HEK293T (cell line): ENCODE results near the gene IL21R.

Source experiments
- CTCF ChIA-PET: fragments of 350-600 bp; formaldehyde crosslinking; extraction: SDS; loops from one replicate; lab custom pipeline; 2021; ENCODE audit warnings: antibody characterized with exemption, inconsistent platforms; lab: Yijun Ruan, JAX
- POLR2A ChIA-PET: fragments of 350-600 bp; formaldehyde crosslinking; extraction: SDS; loops from one replicate; lab custom pipeline; 2020; ENCODE audit warnings: antibody characterized with exemption, inconsistent platforms; lab: Yijun Ruan, JAX
- DNase-seq: peaks from one replicate; pipeline ENCODE4 v3.0.0; 2012; ENCODE audit warnings: mixed read lengths; ENCODE audit errors: extremely low spot score
- ARNT ChIP-seq: fragments of 450-650 bp; IDR thresholded peaks from 2 replicates; pipeline ENCODE4 v1.6.1; 2017; ENCODE audit warnings: mild to moderate bottlenecking
- BHLHE40 ChIP-seq: fragments of 450-650 bp; IDR thresholded peaks from 2 replicates; pipeline ENCODE4 v1.6.1; 2016; ENCODE audit warnings: mild to moderate bottlenecking, moderate library complexity, borderline replicate concordance
- CTBP1 ChIP-seq: fragments of 450-650 bp; IDR thresholded peaks from 2 replicates; pipeline ENCODE4 v1.6.1; 2016; ENCODE audit warnings: borderline replicate concordance
- ELF4 ChIP-seq: fragments of 450-650 bp; IDR thresholded peaks from 2 replicates; pipeline ENCODE4 v1.6.1; 2017; ENCODE audit warnings: antibody characterized with exemption
- FOXA1 ChIP-seq: fragments of 450-650 bp; IDR thresholded peaks from 2 replicates; pipeline ENCODE4 v1.6.1; 2016; ENCODE audit warnings: mild to moderate bottlenecking
- FOXK2 ChIP-seq: fragments of 450-650 bp; IDR thresholded peaks from 2 replicates; pipeline ENCODE4 v1.6.1; 2016; ENCODE audit warnings: mild to moderate bottlenecking
- FOXM1 ChIP-seq: fragments of 450-650 bp; IDR thresholded peaks from 2 replicates; pipeline ENCODE4 v1.6.1; 2017; ENCODE audit warnings: mild to moderate bottlenecking, borderline replicate concordance
- HDGF ChIP-seq: fragments of 450-650 bp; IDR thresholded peaks from 2 replicates; pipeline ENCODE4 v1.6.1; 2017; ENCODE audit warnings: antibody characterized with exemption, borderline replicate concordance
- L3MBTL2 ChIP-seq: fragments of 450-650 bp; conservative IDR thresholded peaks from 2 replicates; pipeline ENCODE4 v1.6.1; 2016; ENCODE audit warnings: mild to moderate bottlenecking
- LEF1 ChIP-seq: fragments of 450-650 bp; IDR thresholded peaks from 2 replicates; pipeline ENCODE4 v1.6.1; 2017; ENCODE audit warnings: mild to moderate bottlenecking, borderline replicate concordance
- NFRKB ChIP-seq: fragments of 450-650 bp; IDR thresholded peaks from 2 replicates; pipeline ENCODE4 v1.6.1; 2016; ENCODE audit warnings: mild to moderate bottlenecking, moderate library complexity
- SP1 ChIP-seq: fragments of 450-650 bp; IDR thresholded peaks from 2 replicates; pipeline ENCODE4 v1.6.1; 2017
- SUZ12 ChIP-seq: fragments of 450-650 bp; IDR thresholded peaks from 2 replicates; pipeline ENCODE4 v1.6.1; 2016; ENCODE audit warnings: mild to moderate bottlenecking
- TARDBP ChIP-seq: fragments of 450-650 bp; IDR thresholded peaks from 2 replicates; pipeline ENCODE4 v1.6.1; 2016
- ZNF384 ChIP-seq: fragments of 450-650 bp; IDR thresholded peaks from 2 replicates; pipeline ENCODE4 v1.6.1; 2016
- TF ChIP-seq, protein P1 (sequence below): fragments of 450-650 bp; IDR thresholded peaks from 2 replicates; pipeline ENCODE4 v1.6.1; 2016

Gene IL21R

DNA sequence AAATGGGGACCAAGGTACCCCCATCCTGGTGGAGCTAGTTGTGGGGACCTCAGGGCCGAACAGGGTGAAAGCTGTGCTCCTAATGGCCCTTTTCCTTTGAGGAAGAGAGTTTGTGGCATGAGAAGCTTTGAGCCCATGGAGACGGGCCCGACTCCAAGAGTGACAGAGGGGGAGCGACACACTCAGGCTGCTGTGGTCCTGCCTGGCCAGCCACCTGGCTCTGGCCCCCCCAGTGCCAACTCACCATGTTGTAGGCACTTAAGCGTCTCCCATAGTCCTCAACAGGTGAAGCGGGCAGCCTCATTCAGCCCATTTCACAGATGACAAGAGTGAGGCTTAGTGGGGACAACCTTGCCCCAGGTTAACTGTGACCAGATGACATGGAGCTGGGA, 1.6 kb downstream of the IL21R start:
- TF ChIP-seq NFRKB, result no peak
- TF ChIP-seq TARDBP, result no peak
- no peak for TF ChIP-seq LEF1
- TF ChIP-seq HDGF, result no peak
- TF ChIP-seq SP1, result no peak
- TF ChIP-seq FOXK2, result no peak
- TF ChIP-seq, protein P1, sequence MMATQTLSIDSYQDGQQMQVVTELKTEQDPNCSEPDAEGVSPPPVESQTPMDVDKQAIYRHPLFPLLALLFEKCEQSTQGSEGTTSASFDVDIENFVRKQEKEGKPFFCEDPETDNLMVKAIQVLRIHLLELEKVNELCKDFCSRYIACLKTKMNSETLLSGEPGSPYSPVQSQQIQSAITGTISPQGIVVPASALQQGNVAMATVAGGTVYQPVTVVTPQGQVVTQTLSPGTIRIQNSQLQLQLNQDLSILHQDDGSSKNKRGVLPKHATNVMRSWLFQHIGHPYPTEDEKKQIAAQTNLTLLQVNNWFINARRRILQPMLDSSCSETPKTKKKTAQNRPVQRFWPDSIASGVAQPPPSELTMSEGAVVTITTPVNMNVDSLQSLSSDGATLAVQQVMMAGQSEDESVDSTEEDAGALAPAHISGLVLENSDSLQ, result no peak
- TF ChIP-seq FOXA1, result no peak
- no peak for TF ChIP-seq ARNT
- no peak for TF ChIP-seq ZNF384
- no peak for TF ChIP-seq FOXM1
- TF ChIP-seq SUZ12, result no peak
- no peak for DNase-seq
- ChIA-PET POLR2A (interaction anchor here (1.3 kb wide), 1 partner anchor 135 kb away, joined by 4 read pairs; the partner anchor contains the start of gene NSMCE1), CTCF (no interaction called here)

DNA sequence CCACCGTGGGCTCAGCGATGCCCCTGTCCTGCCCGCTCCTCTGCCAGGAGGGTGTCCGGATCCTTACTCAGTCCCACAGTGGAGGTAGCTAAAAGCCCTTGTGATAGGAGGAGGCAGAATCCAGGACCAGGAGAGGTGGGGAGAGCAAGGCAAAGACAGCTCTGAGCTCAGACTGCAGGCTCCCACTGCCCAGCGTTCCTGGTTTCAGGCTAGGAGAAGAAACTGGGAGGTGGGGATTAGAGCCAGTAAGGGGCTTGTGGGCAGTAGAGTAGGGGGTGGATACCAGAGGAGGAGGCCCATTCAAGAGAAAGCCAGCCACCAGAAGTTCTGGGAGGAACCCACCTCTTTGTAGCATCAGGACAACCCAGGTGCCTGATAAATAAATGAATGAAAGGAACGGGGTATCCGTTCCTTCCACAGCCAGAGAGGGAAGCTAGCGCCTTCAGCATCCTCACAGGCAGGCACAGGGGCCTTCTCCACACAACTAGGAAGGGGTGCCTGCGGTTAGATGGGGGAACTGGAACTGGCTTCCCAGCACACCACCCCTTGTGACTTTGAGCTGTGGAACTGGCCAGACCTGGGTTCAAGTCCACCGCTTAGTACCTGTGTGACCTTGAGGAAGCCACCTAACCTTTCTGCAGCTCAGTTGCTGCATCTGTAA, 2.3 kb downstream of the IL21R start:
- TF ChIP-seq SUZ12 (no peak), NFRKB (no peak)
- ChIA-PET POLR2A (interaction anchor here (1.3 kb wide), 1 partner anchor 136 kb away, joined by 4 read pairs; the partner anchor contains the start of gene NSMCE1), CTCF (no interaction called here)
- DNase-seq, result no peak

DNA sequence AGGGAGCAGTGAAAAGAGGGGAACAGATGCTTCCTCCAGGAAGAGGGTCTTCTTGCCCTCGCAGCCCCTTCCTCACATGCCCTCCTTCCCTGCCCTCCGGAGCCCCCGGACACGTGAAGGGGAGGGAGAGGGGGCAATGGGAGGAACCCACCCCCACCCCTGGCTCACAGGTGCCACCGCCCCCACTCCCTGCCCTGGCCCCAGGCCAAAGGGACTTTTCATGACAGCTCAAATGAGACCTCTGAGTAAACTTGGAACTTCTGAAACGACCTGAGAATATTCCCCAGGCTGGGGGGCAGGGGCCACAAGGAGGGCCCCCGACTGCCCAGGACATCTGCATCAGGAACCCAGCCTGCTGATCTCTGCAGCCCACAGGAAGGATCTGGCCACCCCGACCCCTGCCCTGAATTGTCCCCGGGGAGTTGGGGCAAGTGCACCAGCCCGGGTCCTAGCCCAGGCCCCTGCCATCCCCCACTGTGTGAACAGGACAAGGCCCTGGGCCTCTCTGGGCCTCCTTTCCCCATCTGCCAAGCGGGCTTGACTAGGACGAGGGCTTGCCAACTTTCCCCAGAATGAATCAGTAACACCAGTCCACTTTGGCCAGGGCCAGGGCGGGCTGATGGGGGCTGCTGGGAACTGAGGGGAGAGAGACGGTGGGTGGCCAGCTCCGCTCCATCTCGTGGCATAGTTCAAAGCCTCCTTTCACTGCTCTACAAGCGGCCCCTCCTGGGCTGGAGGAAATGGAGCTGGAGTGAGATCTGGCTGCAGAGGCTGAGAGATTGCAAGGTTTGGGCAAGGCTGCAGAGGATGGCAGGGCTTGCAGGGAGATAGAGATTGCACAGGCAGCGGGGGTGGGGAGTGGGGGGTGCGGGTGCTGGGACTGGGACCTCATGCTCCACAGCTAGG, 3.8 kb downstream of the IL21R start:
- DNase-seq, result no peak
- ChIA-PET POLR2A (no interaction called here), CTCF (no interaction called here)
- TF ChIP-seq LEF1, result no peak
- TF ChIP-seq SP1, result no peak
- TF ChIP-seq ZNF384, result no peak
- no peak for TF ChIP-seq TARDBP
- no peak for TF ChIP-seq FOXK2
- no peak for TF ChIP-seq NFRKB
- no peak for TF ChIP-seq FOXM1
- no peak for TF ChIP-seq ELF4
- TF ChIP-seq BHLHE40, result no peak
- TF ChIP-seq, protein P1, result no peak
- no peak for TF ChIP-seq ARNT
- no peak for TF ChIP-seq SUZ12
- TF ChIP-seq L3MBTL2, result no peak
- TF ChIP-seq HDGF, result no peak
- TF ChIP-seq CTBP1, result no peak

DNA sequence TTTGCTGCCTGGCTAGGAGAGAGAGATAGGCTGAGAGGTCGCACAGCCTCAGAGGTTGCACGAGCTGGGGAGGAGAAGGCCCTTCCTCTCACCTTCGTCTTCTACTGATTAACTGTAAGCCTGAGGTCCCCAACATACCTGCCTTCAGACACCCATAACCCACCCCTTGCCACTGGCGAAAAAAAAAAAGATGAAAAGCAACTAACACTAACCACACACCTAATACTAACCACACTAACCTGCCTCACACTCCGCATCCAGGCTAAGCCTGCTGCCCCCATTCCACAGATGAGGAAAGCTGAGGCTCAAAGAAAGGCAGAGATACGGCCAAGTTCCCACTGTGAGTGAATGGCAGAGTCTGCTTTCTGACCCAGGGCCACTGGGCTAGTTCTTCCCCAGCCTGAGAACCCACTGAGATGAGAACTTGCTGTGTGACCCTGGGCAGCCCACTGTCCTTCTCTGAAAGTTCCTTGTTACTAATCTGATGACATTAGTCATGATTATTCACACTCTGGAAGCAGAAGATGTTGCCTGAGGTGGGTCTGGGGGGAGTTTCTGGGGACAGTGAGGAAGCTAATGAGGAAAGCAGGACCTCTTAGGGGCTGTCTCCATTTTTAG, 4.6 kb downstream of the IL21R start:
- no peak for TF ChIP-seq LEF1
- TF ChIP-seq ARNT, result no peak
- no peak for TF ChIP-seq CTBP1
- no peak for TF ChIP-seq ZNF384
- no peak for TF ChIP-seq SP1
- TF ChIP-seq SUZ12, result no peak
- no peak for TF ChIP-seq BHLHE40
- no peak for TF ChIP-seq FOXK2
- TF ChIP-seq, protein P1, result no peak
- TF ChIP-seq NFRKB, result no peak
- no peak for TF ChIP-seq FOXA1

DNA sequence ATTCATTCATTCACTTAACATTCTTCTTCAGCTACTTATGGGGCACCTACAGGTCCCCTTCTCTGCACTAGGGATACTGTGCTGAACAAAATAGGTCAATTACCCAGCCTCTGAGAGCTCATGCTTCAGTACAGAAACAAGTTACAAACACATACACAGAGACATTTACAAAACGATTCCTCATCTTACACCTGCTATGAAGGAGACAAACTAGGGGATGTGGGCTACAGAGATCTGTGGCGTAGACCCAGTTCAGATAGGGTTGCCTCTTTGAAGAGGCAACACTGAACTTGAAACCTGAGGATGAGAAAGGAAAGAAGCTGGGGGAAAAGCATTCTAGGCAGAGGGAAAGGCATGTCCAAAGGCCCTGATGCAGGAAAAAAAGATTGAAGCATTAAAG, 5.2 kb downstream of the IL21R start:
- ChIA-PET CTCF (no interaction called here), POLR2A (no interaction called here)
- DNase-seq, result no peak
- TF ChIP-seq FOXM1 (no peak), SUZ12 (no peak), ELF4 (no peak), TARDBP (no peak), FOXA1 (no peak), LEF1 (no peak), ARNT (no peak), HDGF (no peak), NFRKB (no peak), CTBP1 (no peak), BHLHE40 (no peak), L3MBTL2 (no peak), FOXK2 (no peak)
- TF ChIP-seq, protein P1, result no peak

More for the DNA sequence above, 4.6 kb downstream of the IL21R start:
- ChIA-PET POLR2A (no interaction called here), CTCF (no interaction called here)
- DNase-seq, result no peak
